ENCODE results near the gene HOXA5. TPM values are rescaled to one million over a fixed set of nuclear protein-coding genes. Genes with fewer than 3 reads are reported as not detected.
A peak's percentile ranks its signal among the peaks of the same experiment; 100 is the strongest.

Gene HOXA5
- not detected for total RNA-seq

DNA sequence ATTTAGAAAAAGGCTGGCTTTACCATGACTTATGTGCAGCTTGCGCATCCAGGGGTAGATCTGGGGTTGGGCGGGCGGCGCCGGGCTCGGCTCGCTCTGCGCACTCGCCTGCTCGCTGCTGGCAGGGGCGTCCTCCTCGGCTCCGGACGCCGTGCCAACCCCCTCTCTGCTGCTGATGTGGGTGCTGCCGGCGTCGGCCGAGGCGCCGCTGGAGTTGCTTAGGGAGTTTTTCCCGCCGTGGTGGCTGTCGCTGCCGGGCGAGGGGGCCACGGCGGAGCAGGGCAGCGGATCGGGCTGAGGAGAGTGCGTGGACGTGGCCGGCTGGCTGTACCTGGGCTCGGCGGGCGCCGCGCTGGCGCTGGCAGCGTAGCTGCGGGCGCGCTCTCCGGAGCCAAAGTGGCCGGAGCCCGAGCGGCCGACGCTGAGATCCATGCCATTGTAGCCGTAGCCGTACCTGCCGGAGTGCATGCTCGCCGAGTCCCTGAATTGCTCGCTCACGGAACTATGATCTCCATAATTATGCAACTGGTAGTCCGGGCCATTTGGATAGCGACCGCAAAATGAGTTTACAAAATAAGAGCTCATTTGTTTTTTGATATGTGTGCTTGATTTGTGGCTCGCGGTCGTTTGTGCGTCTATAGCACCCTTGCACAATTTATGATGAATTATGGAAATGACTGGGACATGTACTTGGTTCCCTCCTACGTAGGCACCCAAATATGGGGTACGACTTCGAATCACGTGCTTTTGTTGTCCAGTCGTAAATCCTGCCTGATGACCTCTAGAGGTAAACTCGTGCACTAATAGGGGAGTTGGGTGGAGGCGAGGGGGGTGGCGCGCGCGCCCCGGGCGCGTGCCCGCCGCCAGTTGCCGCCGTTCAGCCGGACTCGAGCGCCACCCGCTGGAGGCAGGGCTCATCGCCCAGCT is at the start of gene HOXA5:
HOXA5 (minus strand) TSS at position 659 of the 927 bp plus-strand sequence; CDS start at position 585, 74 bp downstream.
- no peak within 1 kb of the TSS for H3K4me3 Mint-ChIP-seq
- H3K4me1 Mint-ChIP-seq = no peaks in the 10 kb centered on the region
- H3K9me3 Mint-ChIP-seq = no peaks in the 10 kb centered on the region
- no peaks in the 10 kb centered on the region for H3K36me3 Mint-ChIP-seq (ENCODE audit: low read depth)
- peaks cover 31% of the 10 kb centered on the region for H3K27me3 Mint-ChIP-seq
- no peak for ATAC-seq (replicated peaks)
- H3K27ac Mint-ChIP-seq = no peak within 1 kb of the TSS

- Mint-ChIP-seq H3K27ac (no peak overlapping the region), H3K4me3 (peak overlapping the region; percentile 39), H3K36me3 (ENCODE audit: low read depth) (peaks cover 6% of the 10 kb centered on the region), H3K27me3 (peaks cover 71% of the 10 kb centered on the region), H3K4me1 (peaks cover 6% of the 10 kb centered on the region), H3K9me3 (no peaks in the 10 kb centered on the region)
- ATAC-seq (replicated peaks) = peak; percentile 28
Measured at GRCh38 chr7:27192546-27193334, 49.3 kb upstream of the HOXA5 start.

GRCh38 chr7:27191833-27192545 is 48.5 kb upstream of the HOXA5 start:
- H3K27me3 Mint-ChIP-seq = peaks cover 70% of the 10 kb centered on the region
- H3K9me3 Mint-ChIP-seq = no peaks in the 10 kb centered on the region
- no peak overlapping the region for H3K27ac Mint-ChIP-seq
- ATAC-seq (replicated peaks) = no peak
- peaks cover 6% of the 10 kb centered on the region for H3K4me1 Mint-ChIP-seq
- peaks cover 7% of the 10 kb centered on the region for H3K36me3 Mint-ChIP-seq (ENCODE audit: low read depth)
- H3K4me3 Mint-ChIP-seq = peak overlapping the region; percentile 39

- H3K36me3 Mint-ChIP-seq (ENCODE audit: low read depth) = peaks cover 8% of the 10 kb centered on the region
Measured at GRCh38 chr7:27191161-27191731, 47.8 kb upstream of the HOXA5 start.

DNA sequence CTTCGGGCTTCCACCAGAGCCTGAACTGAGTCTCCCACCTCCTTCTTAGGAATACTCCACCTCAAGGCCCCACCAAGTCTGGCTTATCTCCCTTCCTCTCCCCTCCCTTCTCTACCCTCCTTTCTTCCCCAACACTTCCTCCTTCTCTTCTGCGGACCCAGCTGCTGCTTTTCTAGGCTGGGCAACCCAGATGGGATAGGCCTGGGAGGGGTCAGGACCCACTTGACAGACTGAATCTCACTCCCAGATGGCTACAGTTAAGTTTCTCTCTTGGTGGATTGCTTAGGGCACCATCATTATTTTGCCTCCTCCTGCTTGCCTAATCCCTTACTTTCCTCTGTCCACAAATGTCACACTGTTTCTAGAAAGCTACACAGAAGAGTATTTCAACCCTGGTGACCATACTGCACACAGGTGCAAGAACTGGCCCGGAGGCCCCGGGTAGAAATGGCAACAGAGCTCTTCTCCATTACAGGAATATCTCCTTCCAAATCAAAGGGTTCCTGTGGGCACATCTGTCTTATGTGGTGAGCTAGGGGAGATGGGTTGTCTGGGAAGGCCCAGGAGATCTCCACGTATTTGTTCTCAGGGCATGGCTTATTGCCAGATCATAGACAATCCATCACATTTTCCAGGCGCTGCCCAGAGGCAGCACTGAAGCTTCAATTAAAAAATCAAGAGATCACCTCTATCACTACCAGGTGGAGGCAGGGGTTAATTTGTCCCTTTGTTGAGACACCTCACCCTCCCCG is 46.7 kb upstream of the HOXA5 start:
- H3K4me1 Mint-ChIP-seq = peaks cover 11% of the 10 kb centered on the region

More at GRCh38 chr7:27191161-27191731, 47.8 kb upstream of the HOXA5 start:
- Mint-ChIP-seq H3K27me3 (peaks cover 70% of the 10 kb centered on the region), H3K4me3 (peak overlapping the region; percentile 39), H3K27ac (no peak overlapping the region), H3K9me3 (no peaks in the 10 kb centered on the region), H3K4me1 (peaks cover 6% of the 10 kb centered on the region)
- ATAC-seq (replicated peaks) = no peak

DNA sequence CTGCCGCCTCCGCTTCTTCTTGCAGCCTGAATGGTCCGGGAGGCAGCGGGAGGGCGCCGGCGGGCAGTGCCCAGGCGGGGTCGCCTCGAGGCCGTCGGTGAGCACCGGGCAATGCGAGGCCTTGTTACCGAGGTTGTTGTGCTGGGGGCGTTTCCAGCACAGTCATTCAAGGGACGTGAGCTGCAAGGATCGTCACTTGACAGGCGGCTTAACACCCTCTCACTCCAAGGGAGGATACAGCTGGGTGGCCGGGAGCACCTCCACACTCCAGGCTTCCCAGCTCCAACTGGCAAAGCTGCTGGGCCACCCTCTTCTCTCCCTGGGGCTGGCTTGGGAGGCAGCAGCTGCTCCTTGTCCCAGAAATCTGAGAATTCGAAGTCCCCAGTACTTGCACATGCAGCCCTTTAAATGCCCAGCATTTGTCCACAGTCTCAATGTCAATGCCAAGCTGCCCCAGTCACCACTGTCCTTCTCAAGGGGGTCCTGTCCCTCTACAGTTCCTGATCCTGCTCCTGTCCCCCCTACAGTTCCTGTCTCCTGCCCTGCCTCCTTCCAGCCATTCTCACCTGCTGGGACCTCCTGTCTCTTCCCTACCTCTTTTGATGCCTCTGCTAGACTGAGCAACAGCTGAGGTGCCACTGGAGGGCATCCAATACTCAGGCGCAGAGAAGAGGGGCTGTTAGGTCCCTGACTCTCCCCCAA is 46.0 kb upstream of the HOXA5 start:
- H3K4me3 Mint-ChIP-seq = peak overlapping the region; percentile 73
- H3K36me3 Mint-ChIP-seq (ENCODE audit: low read depth) = peaks cover 24% of the 10 kb centered on the region
- peaks cover 71% of the 10 kb centered on the region for H3K27me3 Mint-ChIP-seq
- H3K27ac Mint-ChIP-seq = no peak overlapping the region
- no peaks in the 10 kb centered on the region for H3K9me3 Mint-ChIP-seq
- peaks cover 16% of the 10 kb centered on the region for H3K4me1 Mint-ChIP-seq
- no peak for ATAC-seq (replicated peaks)

More for the DNA sequence above, 46.7 kb upstream of the HOXA5 start:
- Mint-ChIP-seq H3K27me3 (peaks cover 72% of the 10 kb centered on the region), H3K9me3 (no peaks in the 10 kb centered on the region), H3K4me3 (peak overlapping the region; percentile 73), H3K27ac (no peak overlapping the region), H3K36me3 (ENCODE audit: low read depth) (peaks cover 17% of the 10 kb centered on the region)
- ATAC-seq (replicated peaks) = no peak

DNA sequence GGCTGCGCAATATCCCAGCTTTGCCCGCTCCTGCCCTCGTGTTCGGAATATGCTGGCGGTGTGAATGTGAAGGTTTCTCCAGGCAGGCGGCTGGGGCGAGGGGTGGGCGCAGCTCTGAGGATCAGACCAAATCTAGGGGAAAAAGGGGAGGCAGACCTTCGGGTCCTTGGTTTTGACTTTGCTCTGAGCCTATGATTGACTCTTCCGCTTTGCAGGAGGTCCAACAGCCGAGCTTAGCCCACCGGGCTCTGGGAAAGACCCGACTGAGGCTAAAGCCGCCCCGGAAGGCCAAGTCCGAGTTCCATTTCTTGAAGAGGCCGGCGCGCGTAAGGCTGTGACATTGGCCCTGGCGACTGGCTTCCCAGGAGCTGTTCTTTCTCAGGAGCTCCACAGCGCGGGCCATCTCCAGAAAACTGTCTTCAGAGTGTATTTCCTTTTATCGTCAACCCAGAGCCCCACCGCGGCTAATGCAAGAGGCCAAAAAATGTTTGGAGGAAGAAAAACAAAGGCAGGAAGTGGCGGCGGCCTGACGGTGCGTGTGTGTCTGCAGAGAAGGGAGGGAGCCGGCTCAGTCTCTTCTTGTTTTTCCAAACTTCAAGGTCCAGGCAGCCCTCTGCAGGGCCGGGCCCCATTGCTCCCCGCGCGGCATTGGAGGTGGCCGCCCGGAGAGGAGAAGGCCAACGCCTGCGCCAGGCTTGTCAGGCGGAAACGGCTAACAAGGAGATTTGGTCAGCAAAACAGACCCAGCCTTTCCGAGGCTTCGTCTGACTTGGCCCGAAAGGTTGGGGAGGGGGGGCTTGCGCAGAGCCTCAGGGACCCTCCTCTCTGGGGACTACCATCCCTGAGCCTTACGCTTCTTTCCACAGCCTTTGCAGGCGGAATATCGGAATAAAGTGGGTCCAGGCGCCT is 45.2 kb upstream of the HOXA5 start:
- no peak for ATAC-seq (replicated peaks)
- Mint-ChIP-seq H3K4me1 (peaks cover 16% of the 10 kb centered on the region), H3K27me3 (peaks cover 63% of the 10 kb centered on the region), H3K36me3 (ENCODE audit: low read depth) (peaks cover 24% of the 10 kb centered on the region), H3K9me3 (no peaks in the 10 kb centered on the region), H3K27ac (peak overlapping the region; percentile 48), H3K4me3 (peak overlapping the region; percentile 73)

GRCh38 chr7:27187475-27188385 is 44.2 kb upstream of the HOXA5 start:
- Mint-ChIP-seq H3K9me3 (no peaks in the 10 kb centered on the region), H3K36me3 (ENCODE audit: low read depth) (peaks cover 24% of the 10 kb centered on the region), H3K4me1 (peaks cover 16% of the 10 kb centered on the region), H3K27ac (no peak overlapping the region), H3K27me3 (peaks cover 64% of the 10 kb centered on the region), H3K4me3 (peak overlapping the region; percentile 73)
- ATAC-seq (replicated peaks) = no peak

GRCh38 chr7:27186668-27187474 is 43.4 kb upstream of the HOXA5 start:
- H3K4me3 Mint-ChIP-seq = no peak overlapping the region

DNA sequence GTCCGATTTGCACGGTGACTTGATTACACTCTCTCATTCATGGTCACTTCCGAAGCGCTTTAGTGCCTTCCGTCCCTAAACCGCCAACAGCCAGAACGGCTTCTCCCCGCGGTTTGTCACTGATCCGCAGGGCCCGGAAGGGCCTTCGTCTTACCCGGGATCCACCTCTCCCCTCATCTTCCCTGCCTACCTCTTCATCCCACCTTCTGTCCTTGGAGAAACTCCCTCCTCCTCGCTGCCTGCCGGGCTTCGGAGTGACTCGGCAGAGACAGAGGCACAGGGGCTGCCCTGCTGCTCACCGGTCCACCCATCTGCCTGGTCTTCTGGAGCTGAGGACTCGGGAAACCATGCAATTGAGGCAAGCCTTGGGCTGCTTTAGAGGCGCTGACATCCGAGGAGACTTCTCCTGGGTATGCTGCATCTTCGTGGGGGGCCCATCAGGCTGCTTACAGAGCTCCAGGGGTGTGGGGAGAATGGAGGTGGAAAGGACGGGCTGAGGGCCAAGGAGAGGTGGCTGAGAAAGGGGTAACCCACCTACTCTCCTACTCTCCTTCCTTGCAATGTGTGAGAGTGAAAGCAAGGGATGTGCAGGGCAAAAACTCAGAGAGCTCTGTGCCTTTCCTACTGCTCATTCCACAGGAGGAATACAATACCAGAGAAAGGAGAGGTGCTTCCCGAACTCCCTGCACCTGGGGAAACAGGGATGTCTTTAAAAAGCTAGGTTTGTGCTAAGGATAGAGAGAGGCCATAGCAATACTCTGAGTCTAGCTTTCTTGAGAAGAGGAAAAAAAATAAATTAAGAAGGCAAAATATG is 42.6 kb upstream of the HOXA5 start:
- Mint-ChIP-seq H3K36me3 (ENCODE audit: low read depth) (peaks cover 24% of the 10 kb centered on the region), H3K27me3 (peaks cover 63% of the 10 kb centered on the region), H3K27ac (no peak overlapping the region), H3K9me3 (no peaks in the 10 kb centered on the region), H3K4me1 (peaks cover 16% of the 10 kb centered on the region), H3K4me3 (peak overlapping the region; percentile 77)
- no peak for ATAC-seq (replicated peaks)

More at GRCh38 chr7:27186668-27187474, 43.4 kb upstream of the HOXA5 start:
- no peak for ATAC-seq (replicated peaks)
- Mint-ChIP-seq H3K4me1 (peaks cover 16% of the 10 kb centered on the region), H3K9me3 (no peaks in the 10 kb centered on the region), H3K36me3 (ENCODE audit: low read depth) (peaks cover 24% of the 10 kb centered on the region), H3K27ac (no peak overlapping the region), H3K27me3 (peaks cover 66% of the 10 kb centered on the region)

All from activated T-helper 17 cell treated with anti-CD3 and anti-CD28 coated beads, Interleukin-2, amount 50 U/mL, for 72 hours (primary cell).